Caco-2 (cell line): Measurements from ENCODE around the gene TSPAN5. TPM values are rescaled to one million over a fixed set of nuclear protein-coding genes. Genes with fewer than 3 reads are reported as not detected.

Experiments
- BruUV-seq: library from RNA; stranded (reverse); fragments of 400-500 nt; replicated peaks from 2 replicates; lab custom pipeline; 2021; lab: Mats Ljungman, UMichigan
- CTCF ChIA-PET: fragments of 300-600 bp; sonication (Branson Sonifier 250); formaldehyde crosslinking; loops from one replicate; lab custom pipeline; 2022; ENCODE audit warnings: antibody characterized with exemption; lab: Charles Lee
- POLR2A ChIA-PET: fragments of 300-600 bp; sonication (Branson Sonifier 250); formaldehyde crosslinking; loops from one replicate; lab custom pipeline; 2022; ENCODE audit warnings: antibody characterized with exemption; lab: Charles Lee
- DNase-seq, 2 experiments: peaks; one replicate each; pipeline versions ENCODE4 v3.0.0 to v3.0.0-alpha.2; 2020 to 2022
- H3K27me3 ChIP-seq: replicated peaks from 2 replicates; pipeline ENCODE4 v1.6.0; 2011; ENCODE audit warnings: low read length; ENCODE audit not compliant: control insufficient read depth, insufficient read depth
- H3K36me3 ChIP-seq: 2 replicates; pipeline ENCODE4 v1.5.1; 2011; ENCODE audit warnings: low read length; ENCODE audit not compliant: control insufficient read depth, insufficient read depth
- H3K4me1 ChIP-seq: fragments of 250-450 bp; sonication (Bioruptor Pico); 2 replicates; pipeline ENCODE4 v1.5.1; 2020; ENCODE audit warnings: mild to moderate bottlenecking
- H3K4me3 ChIP-seq: 2 replicates; pipeline ENCODE4 v1.5.1; 2011; ENCODE audit warnings: low read depth, mild to moderate bottlenecking, control low read depth, low read length
- H3K9me3 ChIP-seq: fragments of 250-450 bp; sonication (Bioruptor Pico); 2 replicates; pipeline ENCODE4 v1.5.1; 2020; ENCODE audit warnings: mild to moderate bottlenecking, moderate library complexity
- H3K27ac Mint-ChIP-seq: one replicate; pipeline ENCODE4 v1.8.0; 2022; ENCODE audit warnings: mixed read lengths; ENCODE audit not compliant: unreplicated experiment
- H3K27me3 Mint-ChIP-seq: one replicate; pipeline ENCODE4 v1.8.0; 2022; ENCODE audit warnings: mixed read lengths; ENCODE audit not compliant: insufficient read depth, unreplicated experiment
- H3K36me3 Mint-ChIP-seq: one replicate; pipeline ENCODE4 v1.8.0; 2022; ENCODE audit warnings: mild to moderate bottlenecking, mixed read lengths; ENCODE audit not compliant: insufficient read depth, unreplicated experiment
- H3K4me1 Mint-ChIP-seq: one replicate; pipeline ENCODE4 v1.8.0; 2022; ENCODE audit warnings: low read depth, mixed read lengths; ENCODE audit not compliant: unreplicated experiment
- H3K4me3 Mint-ChIP-seq: one replicate; pipeline ENCODE4 v1.8.0; 2022; ENCODE audit warnings: mild to moderate bottlenecking, moderate library complexity, mixed read lengths; ENCODE audit not compliant: unreplicated experiment
- H3K9me3 Mint-ChIP-seq: one replicate; pipeline ENCODE4 v1.8.0; 2022; ENCODE audit warnings: mixed read lengths; ENCODE audit not compliant: unreplicated experiment
- intact Hi-C: fragments of 100-400 bp; cut with micrococcal nuclease; formaldehyde crosslinking; loops from one replicate; pipeline ENCODE4 v1.10.0; 2022; ENCODE audit not compliant: unreplicated experiment
- total RNA-seq: library from RNA; stranded (reverse); gene quantifications from 2 replicates; pipeline ENCODE4 v1.2.3, GENCODE V29; 2022
- TF ChIP-seq, protein P1 (sequence below), 2 experiments: fragments of 200-600 bp in 1 of 2; IDR thresholded peaks; 1 replicate in 1 of 2; 2 replicates in 1 of 2; pipeline versions ENCODE4 v1.5.1 to v1.8.0; 2011 to 2022; ENCODE audit warnings: antibody characterized with exemption in 1 of 2, control low read depth in 1 of 2, inconsistent platforms in 1 of 2, low read depth in 1 of 2, low read length in 1 of 2, mild to moderate bottlenecking in 1 of 2, moderate library complexity in 1 of 2; ENCODE audit not compliant: insufficient read depth in 1 of 2, severe bottlenecking in 1 of 2, unreplicated experiment in 1 of 2

The TSPAN5 gene
- total RNA-seq, 1 experiment from 2014 or later = 24.1 TPM

DNA sequence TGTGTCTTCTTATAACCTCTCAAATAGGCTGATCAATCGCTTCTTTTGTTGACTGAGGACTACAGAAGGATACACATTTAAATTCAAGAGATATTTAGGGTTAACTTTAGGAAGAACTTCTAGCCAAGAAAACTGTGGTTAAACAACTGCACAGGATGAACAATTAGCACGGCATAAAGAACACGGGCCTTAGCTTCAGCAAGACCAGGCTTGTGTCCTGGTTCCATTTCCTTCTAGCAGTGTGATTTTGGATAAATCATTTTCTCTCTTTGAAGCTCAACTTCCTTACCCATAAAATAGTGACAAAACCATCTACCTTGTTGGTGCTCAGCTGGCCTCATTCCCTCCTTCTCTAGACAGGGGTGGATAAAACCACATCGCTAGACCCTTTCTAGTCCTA lies 117.6 kb downstream of the TSPAN5 start:
- peaks cover 5% of the 10 kb centered on the region for H3K36me3 Mint-ChIP-seq
- no peaks in the 10 kb centered on the region for H3K27me3 Mint-ChIP-seq
- ChIA-PET CTCF (no interaction called here), POLR2A (no interaction called here)
- TF ChIP-seq, protein P1, sequence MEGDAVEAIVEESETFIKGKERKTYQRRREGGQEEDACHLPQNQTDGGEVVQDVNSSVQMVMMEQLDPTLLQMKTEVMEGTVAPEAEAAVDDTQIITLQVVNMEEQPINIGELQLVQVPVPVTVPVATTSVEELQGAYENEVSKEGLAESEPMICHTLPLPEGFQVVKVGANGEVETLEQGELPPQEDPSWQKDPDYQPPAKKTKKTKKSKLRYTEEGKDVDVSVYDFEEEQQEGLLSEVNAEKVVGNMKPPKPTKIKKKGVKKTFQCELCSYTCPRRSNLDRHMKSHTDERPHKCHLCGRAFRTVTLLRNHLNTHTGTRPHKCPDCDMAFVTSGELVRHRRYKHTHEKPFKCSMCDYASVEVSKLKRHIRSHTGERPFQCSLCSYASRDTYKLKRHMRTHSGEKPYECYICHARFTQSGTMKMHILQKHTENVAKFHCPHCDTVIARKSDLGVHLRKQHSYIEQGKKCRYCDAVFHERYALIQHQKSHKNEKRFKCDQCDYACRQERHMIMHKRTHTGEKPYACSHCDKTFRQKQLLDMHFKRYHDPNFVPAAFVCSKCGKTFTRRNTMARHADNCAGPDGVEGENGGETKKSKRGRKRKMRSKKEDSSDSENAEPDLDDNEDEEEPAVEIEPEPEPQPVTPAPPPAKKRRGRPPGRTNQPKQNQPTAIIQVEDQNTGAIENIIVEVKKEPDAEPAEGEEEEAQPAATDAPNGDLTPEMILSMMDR (IDR thresholded peaks at IDR 0.05; ENCODE audit: insufficient read depth in 1 of 2, low read depth in 1 of 2, low read length in 1 of 2, severe bottlenecking in 1 of 2, unreplicated experiment in 1 of 2) = no peak
- no peak overlapping the region for H3K4me3 Mint-ChIP-seq
- Histone ChIP-seq H3K9me3 (no peaks in the 10 kb centered on the region), H3K4me1 (no peaks in the 10 kb centered on the region), H3K4me3 (no peak overlapping the region), H3K27me3 (no peaks in the 10 kb centered on the region), H3K36me3 (no peaks in the 10 kb centered on the region)
- H3K9me3 Mint-ChIP-seq = no peaks in the 10 kb centered on the region
- no peak overlapping the region for H3K27ac Mint-ChIP-seq
- no TSS peak for BruUV-seq
- no peak for DNase-seq
- intact Hi-C loops = no loop called here
- H3K4me1 Mint-ChIP-seq = no peaks in the 10 kb centered on the region

GRCh38 chr4:98539741-98540140 lies 118.7 kb downstream of the TSPAN5 start:
- Mint-ChIP-seq H3K4me1 (no peaks in the 10 kb centered on the region), H3K27me3 (no peaks in the 10 kb centered on the region), H3K4me3 (no peak overlapping the region), H3K36me3 (peaks cover 5% of the 10 kb centered on the region), H3K9me3 (no peaks in the 10 kb centered on the region), H3K27ac (no peak overlapping the region)
- POLR2A ChIA-PET = no interaction called here
- Histone ChIP-seq H3K36me3 (no peaks in the 10 kb centered on the region), H3K27me3 (no peaks in the 10 kb centered on the region), H3K4me3 (no peak overlapping the region), H3K9me3 (no peaks in the 10 kb centered on the region), H3K4me1 (no peaks in the 10 kb centered on the region)
- TF ChIP-seq, protein P1 (IDR thresholded peaks at IDR 0.05; ENCODE audit: insufficient read depth in 1 of 2, low read depth in 1 of 2, low read length in 1 of 2, severe bottlenecking in 1 of 2, unreplicated experiment in 1 of 2) = no peak
- no TSS peak for BruUV-seq
- intact Hi-C loops = no loop called here
- DNase-seq = no peak
- CTCF ChIA-PET = no interaction called here

- intact Hi-C loops = no loop called here
- Histone ChIP-seq H3K4me1 (no peaks in the 10 kb centered on the region), H3K9me3 (no peaks in the 10 kb centered on the region), H3K27me3 (no peaks in the 10 kb centered on the region), H3K36me3 (no peaks in the 10 kb centered on the region), H3K4me3 (no peak overlapping the region)
- H3K4me3 Mint-ChIP-seq = no peak overlapping the region
- TF ChIP-seq, protein P1 (IDR thresholded peaks at IDR 0.05; ENCODE audit: insufficient read depth in 1 of 2, low read depth in 1 of 2, low read length in 1 of 2, severe bottlenecking in 1 of 2, unreplicated experiment in 1 of 2) = no peak
- no peaks in the 10 kb centered on the region for H3K4me1 Mint-ChIP-seq
- H3K36me3 Mint-ChIP-seq = peaks cover 5% of the 10 kb centered on the region
- no peaks in the 10 kb centered on the region for H3K27me3 Mint-ChIP-seq
- no TSS peak for BruUV-seq
- ChIA-PET POLR2A (no interaction called here), CTCF (no interaction called here)
- DNase-seq = no peak
- no peak overlapping the region for H3K27ac Mint-ChIP-seq
- no peaks in the 10 kb centered on the region for H3K9me3 Mint-ChIP-seq
These were observed 119.1 kb downstream of the TSPAN5 start for GRCh38 chr4:98539299-98539698.
